Medulla oblongata (tissue), 1 donor: ENCODE measurements around the gene DNAJC22.
"Not testable (repeated sequence)": the region's sequence is repeated elsewhere in the genome, so short reads cannot be mapped to it uniquely, and the experiment has no call there.

Experiments
- DNase-seq: peaks from one replicate; pipeline ENCODE4 v3.0.0-alpha.2; 2015; ENCODE audit errors: extremely low spot score

DNAJC22 gene

DNA sequence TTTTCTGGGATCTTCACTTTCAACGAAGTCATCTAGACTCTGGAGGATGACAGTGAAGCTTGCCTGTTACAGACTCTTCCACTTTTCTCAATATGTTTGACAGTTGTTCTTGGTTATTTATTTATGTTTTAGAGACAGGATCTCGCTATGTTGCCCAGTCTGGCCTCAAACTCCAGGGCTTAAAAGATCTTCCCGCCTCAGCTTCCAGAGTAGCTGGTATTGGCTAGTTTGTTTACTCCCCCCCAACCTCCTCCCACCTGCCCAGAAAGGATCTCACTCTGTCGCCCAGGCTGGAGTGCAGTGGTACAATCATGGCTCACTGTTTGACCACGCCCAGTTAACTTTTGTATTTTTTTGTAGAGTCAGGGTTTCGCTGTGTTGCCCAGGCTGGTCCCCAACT, 23.9 kb downstream of the DNAJC22 start:
- no peak for DNase-seq

DNA sequence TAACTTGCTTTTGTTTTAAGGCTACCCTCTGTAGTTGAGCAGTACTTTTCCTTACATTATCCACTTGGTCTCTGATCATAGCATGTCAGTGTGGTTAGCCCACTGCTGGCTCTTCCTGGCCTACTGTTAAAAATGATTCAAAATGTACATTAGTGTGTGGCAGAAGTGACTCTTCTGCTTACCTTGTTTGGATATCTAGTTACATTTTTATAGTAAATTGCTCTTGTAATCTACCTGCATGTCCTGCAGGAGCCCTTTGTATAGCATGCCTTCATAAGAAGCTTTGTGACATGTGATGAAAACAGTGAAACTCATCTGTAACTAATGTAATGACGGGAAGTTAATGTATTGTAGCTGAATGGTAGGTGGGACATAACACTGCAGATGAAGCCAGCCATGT, 28.7 kb downstream of the DNAJC22 start:
- no peak for DNase-seq

DNA sequence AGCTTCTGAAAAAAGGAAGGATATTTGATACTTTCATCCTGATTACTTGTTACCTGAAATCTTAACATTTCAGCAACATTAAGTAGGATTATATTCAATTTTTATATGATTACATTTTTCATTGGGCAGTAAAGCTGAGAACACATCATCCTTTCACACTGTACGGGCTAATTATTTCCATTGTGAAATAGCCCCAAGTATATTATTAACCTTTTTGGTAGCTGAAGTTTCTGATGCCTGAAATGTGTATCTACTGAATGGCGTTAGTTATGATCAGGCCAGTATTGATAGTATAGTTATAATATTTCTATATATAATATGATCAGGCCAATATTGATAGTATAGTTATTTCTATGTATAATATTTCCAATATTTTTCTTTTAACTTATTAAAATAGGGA, 30.7 kb downstream of the DNAJC22 start:
- no peak for DNase-seq

DNA sequence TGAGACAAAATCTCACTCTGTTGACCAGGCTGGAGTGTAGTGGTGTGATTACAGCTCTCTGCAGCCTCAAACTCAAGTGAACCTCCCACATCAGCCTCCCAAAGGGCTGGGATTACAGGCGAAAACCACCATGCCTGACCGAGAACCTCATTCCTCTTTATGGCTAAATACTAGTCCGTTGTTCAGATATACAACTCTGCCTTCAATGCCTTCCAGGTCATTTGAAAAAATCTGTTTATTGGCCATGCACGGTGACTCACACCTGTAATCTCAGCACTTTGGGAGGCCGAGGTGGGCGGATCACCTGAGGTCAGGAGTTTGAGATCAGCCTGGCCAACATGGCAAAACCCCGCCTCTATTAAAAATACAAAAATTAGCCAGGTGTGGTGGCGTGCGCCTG, 33.5 kb downstream of the DNAJC22 start:
- not testable (repeated sequence) for DNase-seq

DNA sequence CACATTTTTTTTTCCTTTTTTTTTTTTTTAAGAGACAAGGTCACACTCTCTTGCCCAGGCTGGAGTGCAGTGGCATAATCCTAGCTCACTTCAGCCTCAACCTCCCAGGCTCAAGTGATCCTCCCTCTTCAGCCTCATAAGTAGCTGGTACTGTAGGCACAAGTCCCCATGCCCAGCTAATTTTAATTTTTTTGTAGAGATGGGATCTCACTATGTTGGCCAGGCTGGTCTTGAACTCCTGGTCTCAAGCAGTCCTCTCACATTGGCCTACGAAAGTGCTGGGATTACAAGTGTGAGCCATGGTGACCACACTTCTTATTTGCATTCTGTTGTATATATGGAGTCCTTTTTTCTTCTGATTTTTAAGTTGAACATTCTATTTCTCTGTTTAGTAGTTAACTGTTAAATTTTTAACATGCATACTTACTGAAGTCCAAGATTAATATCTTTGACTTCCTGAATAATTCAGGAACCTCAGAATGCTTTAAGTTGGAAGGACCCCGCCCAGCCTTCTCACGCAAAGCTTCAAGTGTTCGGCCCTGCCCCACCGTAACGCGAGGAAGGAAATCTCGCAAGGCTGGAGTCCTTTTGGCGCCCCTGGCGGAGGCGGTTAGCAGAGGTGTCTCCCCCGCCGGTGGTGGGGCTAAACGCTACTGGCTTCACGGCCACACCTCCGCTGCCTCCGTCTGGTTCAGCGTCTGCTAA, 42.1 kb downstream of the DNAJC22 start:
- no peak for DNase-seq

DNA sequence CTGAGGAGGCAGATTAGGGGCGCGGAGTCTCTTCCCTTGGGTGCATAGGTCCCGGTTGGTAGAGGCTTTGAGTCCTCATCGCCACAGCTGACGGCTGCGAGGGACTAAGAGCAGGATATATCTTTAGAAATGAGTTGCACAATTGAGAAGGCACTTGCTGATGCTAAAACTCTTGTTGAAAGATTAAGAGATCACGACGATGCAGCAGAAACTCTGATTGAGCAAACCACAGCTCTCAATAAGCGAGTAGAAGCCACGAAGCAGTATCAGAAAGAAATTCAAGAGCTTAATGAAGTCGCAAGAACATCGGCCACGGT, 42.7 kb downstream of the DNAJC22 start:
- DNase-seq = no peak

DNA sequence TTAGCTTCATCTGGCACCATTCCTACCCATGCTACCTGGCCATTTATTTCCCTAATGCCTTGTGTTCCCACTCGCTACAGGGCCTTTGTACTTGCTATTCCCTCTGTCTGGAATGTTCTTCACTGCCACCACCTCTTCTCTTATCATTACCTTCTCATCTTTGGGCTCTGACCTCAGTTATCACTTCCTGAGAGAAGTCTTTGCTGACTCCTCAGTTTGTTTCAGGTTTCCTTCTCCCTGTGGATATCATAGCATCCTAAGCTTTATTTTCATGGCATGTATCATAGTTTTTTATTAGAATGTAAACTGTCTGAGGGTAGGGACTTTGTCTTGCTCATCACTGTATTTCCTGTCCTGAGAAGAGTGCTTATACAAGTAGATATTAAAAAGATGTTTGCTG, 50.3 kb downstream of the DNAJC22 start:
- no peak for DNase-seq

DNA sequence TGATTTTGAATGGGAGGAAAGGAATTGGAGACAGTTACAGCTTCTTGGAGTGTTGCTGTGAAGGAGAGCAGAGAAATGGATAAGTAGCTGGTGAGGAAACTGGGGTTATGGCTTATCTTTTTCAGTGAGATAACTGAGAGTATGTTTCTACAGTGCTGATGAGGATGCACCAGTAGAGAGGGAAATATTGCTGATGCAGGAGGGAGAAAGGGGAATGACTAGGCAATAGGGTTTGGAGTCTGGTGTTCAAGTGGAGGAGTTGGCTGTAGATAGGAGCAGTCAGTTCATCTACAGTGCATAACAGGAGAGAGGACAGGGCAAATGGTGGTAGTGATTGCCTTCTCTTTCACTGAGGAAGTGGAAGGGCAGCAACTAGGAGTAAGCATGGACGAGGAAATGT, 53.6 kb downstream of the DNAJC22 start:
- DNase-seq = no peak
